Measurements from ENCODE around the gene KIF5C. TPM values are rescaled to one million over a fixed set of nuclear protein-coding genes. Genes with fewer than 3 reads are reported as not detected.

Gene KIF5C
- total RNA-seq, 1 experiment from 2014 or later: 8.3 TPM

- H3K9me2 ChIP-seq (replicated peaks; ENCODE audit: insufficient read depth, low read length): no peaks in the 10 kb centered on the region
- no peak overlapping the region for H3K4me2 ChIP-seq (ENCODE audit: low read depth, low read length, poor library complexity, severe bottlenecking)
- H3K27ac ChIP-seq (ENCODE audit: low read length): no peak overlapping the region
- no peak overlapping the region for H3K4me3 ChIP-seq (ENCODE audit: low read length)
- no peaks in the 10 kb centered on the region for H4K20me1 ChIP-seq (ENCODE audit: insufficient read depth, low read depth, low read length)
- H3K9ac ChIP-seq (ENCODE audit: low read length): no peak overlapping the region
- no peaks in the 10 kb centered on the region for H3K79me2 ChIP-seq (ENCODE audit: low read length)
- no peak for DNase-seq
- H3K27me3 ChIP-seq (ENCODE audit: low read length): no peaks in the 10 kb centered on the region
- H3K36me3 ChIP-seq (ENCODE audit: insufficient read depth, low read length): no peaks in the 10 kb centered on the region
- no peak overlapping the region for H2AFZ ChIP-seq (ENCODE audit: low read length)
- no peaks in the 10 kb centered on the region for H3K9me3 ChIP-seq (ENCODE audit: low read length)
- H3K4me1 ChIP-seq (ENCODE audit: low read length): peaks cover 13% of the 10 kb centered on the region
These were observed 94.6 kb downstream of the KIF5C start for GRCh38 chr2:148969659-148970061.

- H3K79me2 ChIP-seq (ENCODE audit: low read length): no peaks in the 10 kb centered on the region
- H3K4me3 ChIP-seq (ENCODE audit: low read length): no peak overlapping the region
- H3K36me3 ChIP-seq (ENCODE audit: insufficient read depth, low read length): no peaks in the 10 kb centered on the region
- H3K27me3 ChIP-seq (ENCODE audit: low read length): no peaks in the 10 kb centered on the region
- H3K9me2 ChIP-seq (replicated peaks; ENCODE audit: insufficient read depth, low read length): no peaks in the 10 kb centered on the region
- no peak overlapping the region for H3K9ac ChIP-seq (ENCODE audit: low read length)
- H3K9me3 ChIP-seq (ENCODE audit: low read length): no peaks in the 10 kb centered on the region
- H3K4me1 ChIP-seq (ENCODE audit: low read length): peaks cover 12% of the 10 kb centered on the region
- no peak overlapping the region for H3K4me2 ChIP-seq (ENCODE audit: low read depth, low read length, poor library complexity, severe bottlenecking)
- H4K20me1 ChIP-seq (ENCODE audit: insufficient read depth, low read depth, low read length): no peaks in the 10 kb centered on the region
- DNase-seq: no peak
- H2AFZ ChIP-seq (ENCODE audit: low read length): no peak overlapping the region
- H3K27ac ChIP-seq (ENCODE audit: low read length): no peak overlapping the region
These were observed 95.4 kb downstream of the KIF5C start for GRCh38 chr2:148970385-148970784.

GRCh38 chr2:148971547-148971946, 96.5 kb downstream of the KIF5C start:
- H3K4me1 ChIP-seq (ENCODE audit: low read length): 0 out of 2 replicates have a peak, but pooled peaks cover 3% of the 10 kb centered on the region
- no peaks in the 10 kb centered on the region for H4K20me1 ChIP-seq (ENCODE audit: insufficient read depth, low read depth, low read length)
- no peak overlapping the region for H3K27ac ChIP-seq (ENCODE audit: low read length)
- H2AFZ ChIP-seq (ENCODE audit: low read length): no peak overlapping the region
- H3K27me3 ChIP-seq (ENCODE audit: low read length): no peaks in the 10 kb centered on the region
- H3K9me2 ChIP-seq (replicated peaks; ENCODE audit: insufficient read depth, low read length): no peaks in the 10 kb centered on the region
- no peaks in the 10 kb centered on the region for H3K36me3 ChIP-seq (ENCODE audit: insufficient read depth, low read length)
- DNase-seq: no peak
- H3K79me2 ChIP-seq (ENCODE audit: low read length): no peaks in the 10 kb centered on the region
- H3K4me2 ChIP-seq (ENCODE audit: low read depth, low read length, poor library complexity, severe bottlenecking): no peak overlapping the region
- H3K9me3 ChIP-seq (ENCODE audit: low read length): no peaks in the 10 kb centered on the region
- H3K4me3 ChIP-seq (ENCODE audit: low read length): no peak overlapping the region
- H3K9ac ChIP-seq (ENCODE audit: low read length): no peak overlapping the region

- no peaks in the 10 kb centered on the region for H3K9me3 ChIP-seq (ENCODE audit: low read length)
- no peak for DNase-seq
- no peak overlapping the region for H3K9ac ChIP-seq (ENCODE audit: low read length)
- no peaks in the 10 kb centered on the region for H3K27me3 ChIP-seq (ENCODE audit: low read length)
- no peak overlapping the region for H3K27ac ChIP-seq (ENCODE audit: low read length)
- H4K20me1 ChIP-seq (ENCODE audit: insufficient read depth, low read depth, low read length): no peaks in the 10 kb centered on the region
- no peaks in the 10 kb centered on the region for H3K36me3 ChIP-seq (ENCODE audit: insufficient read depth, low read length)
- no peak overlapping the region for H3K4me3 ChIP-seq (ENCODE audit: low read length)
- H3K4me1 ChIP-seq (ENCODE audit: low read length): peaks cover under 1% of the 10 kb centered on the region; the same call in 1 of the 2 replicates
- no peaks in the 10 kb centered on the region for H3K9me2 ChIP-seq (replicated peaks; ENCODE audit: insufficient read depth, low read length)
- no peak overlapping the region for H3K4me2 ChIP-seq (ENCODE audit: low read depth, low read length, poor library complexity, severe bottlenecking)
- H3K79me2 ChIP-seq (ENCODE audit: low read length): no peaks in the 10 kb centered on the region
- H2AFZ ChIP-seq (ENCODE audit: low read length): no peak overlapping the region
These were observed 99.1 kb downstream of the KIF5C start for GRCh38 chr2:148974095-148974494.

- H3K4me1 ChIP-seq (ENCODE audit: low read length): no peaks in the 10 kb centered on the region; the same call in 1 of the 2 replicates
- H2AFZ ChIP-seq (ENCODE audit: low read length): no peak overlapping the region
These were observed 103.1 kb downstream of the KIF5C start for GRCh38 chr2:148978026-148978685.

GRCh38 chr2:148978706-148979105, 103.7 kb downstream of the KIF5C start:
- Histone ChIP-seq H3K9me3 (ENCODE audit: low read length) (no peaks in the 10 kb centered on the region), H4K20me1 (ENCODE audit: insufficient read depth, low read depth, low read length) (no peaks in the 10 kb centered on the region), H3K4me2 (ENCODE audit: low read depth, low read length, poor library complexity, severe bottlenecking) (no peak overlapping the region), H3K79me2 (ENCODE audit: low read length) (no peaks in the 10 kb centered on the region), H3K27ac (ENCODE audit: low read length) (no peak overlapping the region), H3K4me1 (ENCODE audit: low read length) (no peaks in the 10 kb centered on the region; the same call in 1 of the 2 replicates), H2AFZ (ENCODE audit: low read length) (no peak overlapping the region), H3K9ac (ENCODE audit: low read length) (no peak overlapping the region), H3K4me3 (ENCODE audit: low read length) (no peak overlapping the region), H3K36me3 (ENCODE audit: insufficient read depth, low read length) (no peaks in the 10 kb centered on the region), H3K9me2 (replicated peaks; ENCODE audit: insufficient read depth, low read length) (no peaks in the 10 kb centered on the region), H3K27me3 (ENCODE audit: low read length) (no peaks in the 10 kb centered on the region)
- no peak for DNase-seq

More at GRCh38 chr2:148978026-148978685, 103.1 kb downstream of the KIF5C start:
- H3K36me3 ChIP-seq (ENCODE audit: insufficient read depth, low read length): no peaks in the 10 kb centered on the region
- H3K9me3 ChIP-seq (ENCODE audit: low read length): no peaks in the 10 kb centered on the region
- peak; percentile 43 for DNase-seq
- no peak overlapping the region for H3K4me2 ChIP-seq (ENCODE audit: low read depth, low read length, poor library complexity, severe bottlenecking)
- no peak overlapping the region for H3K27ac ChIP-seq (ENCODE audit: low read length)
- no peaks in the 10 kb centered on the region for H4K20me1 ChIP-seq (ENCODE audit: insufficient read depth, low read depth, low read length)
- H3K79me2 ChIP-seq (ENCODE audit: low read length): no peaks in the 10 kb centered on the region
- no peaks in the 10 kb centered on the region for H3K9me2 ChIP-seq (replicated peaks; ENCODE audit: insufficient read depth, low read length)
- H3K4me3 ChIP-seq (ENCODE audit: low read length): no peak overlapping the region
- H3K9ac ChIP-seq (ENCODE audit: low read length): no peak overlapping the region
- no peaks in the 10 kb centered on the region for H3K27me3 ChIP-seq (ENCODE audit: low read length)

GRCh38 chr2:148979164-148979918, 104.3 kb downstream of the KIF5C start:
- no peaks in the 10 kb centered on the region for H3K9me2 ChIP-seq (replicated peaks; ENCODE audit: insufficient read depth, low read length)

GRCh38 chr2:148979919-148980277, 104.9 kb downstream of the KIF5C start:
- H2AFZ ChIP-seq (ENCODE audit: low read length): no peak overlapping the region
- no peak overlapping the region for H3K27ac ChIP-seq (ENCODE audit: low read length)
- H4K20me1 ChIP-seq (ENCODE audit: insufficient read depth, low read depth, low read length): no peaks in the 10 kb centered on the region
- H3K4me2 ChIP-seq (ENCODE audit: low read depth, low read length, poor library complexity, severe bottlenecking): no peak overlapping the region
- H3K27me3 ChIP-seq (ENCODE audit: low read length): no peaks in the 10 kb centered on the region
- H3K9me2 ChIP-seq (replicated peaks; ENCODE audit: insufficient read depth, low read length): no peaks in the 10 kb centered on the region
- H3K9me3 ChIP-seq (ENCODE audit: low read length): no peaks in the 10 kb centered on the region
- H3K36me3 ChIP-seq (ENCODE audit: insufficient read depth, low read length): no peaks in the 10 kb centered on the region
- no peak overlapping the region for H3K4me3 ChIP-seq (ENCODE audit: low read length)
- no peak overlapping the region for H3K9ac ChIP-seq (ENCODE audit: low read length)
- no peaks in the 10 kb centered on the region for H3K79me2 ChIP-seq (ENCODE audit: low read length)
- no peaks in the 10 kb centered on the region; the same call in 1 of the 2 replicates for H3K4me1 ChIP-seq (ENCODE audit: low read length)
- DNase-seq: no peak

More at GRCh38 chr2:148979164-148979918, 104.3 kb downstream of the KIF5C start:
- Histone ChIP-seq H4K20me1 (ENCODE audit: insufficient read depth, low read depth, low read length) (no peaks in the 10 kb centered on the region), H3K4me1 (ENCODE audit: low read length) (no peaks in the 10 kb centered on the region; the same call in 1 of the 2 replicates), H3K79me2 (ENCODE audit: low read length) (no peaks in the 10 kb centered on the region), H3K27ac (ENCODE audit: low read length) (no peak overlapping the region), H3K9ac (ENCODE audit: low read length) (no peak overlapping the region), H3K9me3 (ENCODE audit: low read length) (no peaks in the 10 kb centered on the region), H3K4me2 (ENCODE audit: low read depth, low read length, poor library complexity, severe bottlenecking) (no peak overlapping the region), H2AFZ (ENCODE audit: low read length) (no peak overlapping the region), H3K27me3 (ENCODE audit: low read length) (no peaks in the 10 kb centered on the region), H3K36me3 (ENCODE audit: insufficient read depth, low read length) (no peaks in the 10 kb centered on the region), H3K4me3 (ENCODE audit: low read length) (no peak overlapping the region)
- no peak for DNase-seq
